ENCODE measurements around the gene NT5DC4. TPM values are rescaled to one million over a fixed set of nuclear protein-coding genes. Genes with fewer than 3 reads are reported as not detected.

The NT5DC4 gene
- total RNA-seq, 1 donor from 2014 or later = not detected

DNA sequence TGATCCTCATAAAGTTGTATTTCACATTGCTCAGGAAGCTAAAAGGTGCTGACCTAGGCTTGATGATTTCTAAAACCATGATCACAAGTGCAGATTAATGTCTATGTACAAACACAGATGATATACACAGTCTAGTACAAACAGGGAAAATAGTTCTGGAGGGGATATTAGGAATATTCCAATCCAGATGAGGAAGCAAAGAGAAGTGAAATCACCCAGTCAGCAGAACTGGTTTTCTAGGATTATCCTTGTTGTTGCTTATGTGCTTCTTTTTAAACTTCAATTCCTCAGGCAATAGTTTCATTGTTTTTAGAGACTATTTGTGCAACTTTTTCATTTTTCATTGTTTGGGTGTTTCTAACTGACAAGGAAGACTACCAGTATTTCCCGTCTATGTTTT, 58.8 kb downstream of the NT5DC4 start:
- H3K27ac Mint-ChIP-seq (ENCODE audit: unreplicated experiment) = no peak overlapping the region
- TF ChIP-seq CTCF (IDR thresholded peaks at IDR 0.05) = no peak
- no peaks in the 10 kb centered on the region for H3K27me3 Mint-ChIP-seq (ENCODE audit: unreplicated experiment)
- no peak for DNase-seq (ENCODE audit: extremely low spot score, unreplicated experiment)
- no peaks in the 10 kb centered on the region for H3K36me3 Mint-ChIP-seq (ENCODE audit: unreplicated experiment)
- H3K9me3 Mint-ChIP-seq (ENCODE audit: unreplicated experiment) = no peaks in the 10 kb centered on the region
- H3K4me3 Mint-ChIP-seq (ENCODE audit: unreplicated experiment) = no peak overlapping the region
- peaks cover 7% of the 10 kb centered on the region for H3K4me1 Mint-ChIP-seq (ENCODE audit: unreplicated experiment)

GRCh38 chr2:112782234-112782799, 61.5 kb downstream of the NT5DC4 start:
- no peak for DNase-seq (ENCODE audit: extremely low spot score, unreplicated experiment)
- Mint-ChIP-seq H3K27ac (ENCODE audit: unreplicated experiment) (no peak overlapping the region), H3K36me3 (ENCODE audit: unreplicated experiment) (no peaks in the 10 kb centered on the region), H3K27me3 (ENCODE audit: unreplicated experiment) (no peaks in the 10 kb centered on the region), H3K4me1 (ENCODE audit: unreplicated experiment) (peaks cover 7% of the 10 kb centered on the region), H3K9me3 (ENCODE audit: unreplicated experiment) (no peaks in the 10 kb centered on the region), H3K4me3 (ENCODE audit: unreplicated experiment) (no peak overlapping the region)
- TF ChIP-seq CTCF (IDR thresholded peaks at IDR 0.05) = no peak

DNA sequence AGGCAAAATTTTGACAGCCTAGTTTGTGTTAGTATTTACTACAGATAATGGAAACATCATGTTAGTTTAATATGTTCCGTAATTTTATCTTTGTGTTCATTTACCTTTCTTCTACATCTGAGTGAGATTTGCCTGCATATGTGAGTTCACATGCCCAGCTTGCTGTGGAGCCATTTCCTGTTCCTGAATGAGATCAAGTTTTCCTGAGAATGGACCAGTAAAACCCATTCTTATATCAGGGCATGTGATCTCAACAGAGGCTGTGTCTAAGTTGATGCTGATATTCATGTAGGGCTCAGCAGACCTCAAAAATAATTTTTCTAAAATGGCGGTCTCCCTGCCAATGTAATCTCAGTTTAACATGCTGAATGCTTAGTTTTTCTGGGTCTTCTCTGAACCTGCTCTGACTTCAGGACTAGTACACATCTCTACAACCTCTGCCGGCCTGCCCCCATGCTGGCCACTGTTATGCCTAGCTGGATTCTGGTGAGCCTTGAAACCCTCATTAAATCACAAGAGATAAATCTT, 62.4 kb downstream of the NT5DC4 start:
- DNase-seq (ENCODE audit: extremely low spot score, unreplicated experiment) = no peak
- H3K4me3 Mint-ChIP-seq (ENCODE audit: unreplicated experiment) = no peak overlapping the region
- H3K4me1 Mint-ChIP-seq (ENCODE audit: unreplicated experiment) = peaks cover 7% of the 10 kb centered on the region
- no peak overlapping the region for H3K27ac Mint-ChIP-seq (ENCODE audit: unreplicated experiment)
- no peaks in the 10 kb centered on the region for H3K9me3 Mint-ChIP-seq (ENCODE audit: unreplicated experiment)
- no peak for TF ChIP-seq CTCF (IDR thresholded peaks at IDR 0.05)
- no peaks in the 10 kb centered on the region for H3K27me3 Mint-ChIP-seq (ENCODE audit: unreplicated experiment)
- H3K36me3 Mint-ChIP-seq (ENCODE audit: unreplicated experiment) = no peaks in the 10 kb centered on the region

GRCh38 chr2:112784199-112785189, 63.7 kb downstream of the NT5DC4 start, which contains the start of gene IL1A:
Gene IL1A, minus strand, starts transcription at chr2:112784493. Its CDS starts 723 bp downstream, at chr2:112783770.
- no peaks in the 10 kb centered on the region for H3K9me3 Mint-ChIP-seq (ENCODE audit: unreplicated experiment)
- H3K36me3 Mint-ChIP-seq (ENCODE audit: unreplicated experiment) = no peaks in the 10 kb centered on the region
- no peak for DNase-seq (ENCODE audit: extremely low spot score, unreplicated experiment)
- TF ChIP-seq CTCF (IDR thresholded peaks at IDR 0.05) = no peak
- H3K4me3 Mint-ChIP-seq (ENCODE audit: unreplicated experiment) = peak within 1 kb of the TSS; percentile 14
- H3K27ac Mint-ChIP-seq (ENCODE audit: unreplicated experiment) = no peak within 1 kb of the TSS
- H3K27me3 Mint-ChIP-seq (ENCODE audit: unreplicated experiment) = no peaks in the 10 kb centered on the region
- peaks cover 7% of the 10 kb centered on the region for H3K4me1 Mint-ChIP-seq (ENCODE audit: unreplicated experiment)

GRCh38 chr2:112787294-112787693, 66.5 kb downstream of the NT5DC4 start:
- no peaks in the 10 kb centered on the region for H3K27me3 Mint-ChIP-seq (ENCODE audit: unreplicated experiment)
- no peak for TF ChIP-seq CTCF (IDR thresholded peaks at IDR 0.05)
- peaks cover 7% of the 10 kb centered on the region for H3K4me1 Mint-ChIP-seq (ENCODE audit: unreplicated experiment)
- H3K9me3 Mint-ChIP-seq (ENCODE audit: unreplicated experiment) = no peaks in the 10 kb centered on the region
- no peak overlapping the region for H3K27ac Mint-ChIP-seq (ENCODE audit: unreplicated experiment)
- no peak overlapping the region for H3K4me3 Mint-ChIP-seq (ENCODE audit: unreplicated experiment)
- no peak for DNase-seq (ENCODE audit: extremely low spot score, unreplicated experiment)
- no peaks in the 10 kb centered on the region for H3K36me3 Mint-ChIP-seq (ENCODE audit: unreplicated experiment)
